ENCODE results near the gene VAC14. TPM values are rescaled to one million over a fixed set of nuclear protein-coding genes. Genes with fewer than 3 reads are reported as not detected.

The VAC14 gene
- total RNA-seq, 1 experiment from 2014 or later, result 92.3 TPM

GRCh38 chr16:70764632-70765031 lies 36.3 kb downstream of the VAC14 start:
- no peak for DNase-seq (ENCODE audit: low spot score)

DNA sequence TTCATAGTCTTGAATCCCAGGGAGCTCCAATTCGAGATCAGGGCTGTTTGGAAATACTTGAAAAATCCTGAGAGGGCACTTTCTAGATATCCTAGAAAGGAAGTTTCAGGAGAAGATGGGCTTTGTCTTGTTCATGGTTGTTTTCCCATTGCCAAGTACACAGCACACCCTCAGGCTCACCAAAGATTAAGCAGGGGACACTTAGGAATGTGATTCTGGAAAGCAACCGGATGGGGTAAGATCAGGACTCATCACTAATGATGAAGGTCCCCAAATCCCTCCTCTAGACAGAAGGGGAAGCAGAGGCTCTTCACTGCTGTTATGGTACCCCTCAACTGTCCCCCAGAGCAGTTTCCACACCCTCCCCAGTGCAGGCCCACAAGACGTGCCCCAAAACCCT lies 40.7 kb downstream of the VAC14 start:
- no peak for DNase-seq (ENCODE audit: low spot score)

DNA sequence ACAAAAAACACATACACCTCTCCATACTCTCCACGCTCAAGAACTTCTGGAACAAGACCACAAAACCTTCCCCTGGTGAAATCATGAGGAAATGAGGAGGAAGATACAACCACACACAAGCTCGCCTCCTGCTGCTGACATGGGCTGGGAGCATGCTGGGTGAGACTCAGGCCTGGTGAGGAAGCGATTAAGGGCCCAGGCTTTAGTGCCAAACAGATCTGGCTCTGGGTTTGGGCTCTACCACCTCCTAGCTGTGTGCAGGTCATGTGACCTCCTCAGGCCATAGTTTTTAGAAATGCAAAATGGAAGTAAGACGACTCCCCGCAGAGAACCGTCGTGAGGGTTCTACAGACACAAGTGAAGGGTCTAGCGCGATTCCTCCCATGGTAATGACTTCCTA lies 41.3 kb downstream of the VAC14 start:
- no peak for DNase-seq (ENCODE audit: low spot score)

DNA sequence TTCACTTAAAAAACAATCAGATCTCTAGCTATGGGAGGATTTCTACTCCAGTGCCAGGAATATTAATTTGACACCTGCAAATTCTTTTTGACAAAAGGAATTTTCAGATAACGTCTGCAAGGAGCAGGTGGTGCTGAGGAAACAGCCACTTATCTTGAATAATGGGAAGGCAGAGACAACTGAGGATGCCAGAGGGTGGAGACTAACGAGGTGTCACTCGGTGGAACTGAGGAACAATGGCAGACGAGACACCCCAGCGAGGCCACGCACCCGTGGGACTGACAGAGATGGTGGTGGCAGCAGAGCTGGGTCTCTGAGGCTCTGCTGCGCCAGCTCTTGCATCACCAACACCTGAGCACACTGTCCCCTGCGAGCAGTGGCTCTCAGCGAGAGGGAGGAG lies 42.2 kb downstream of the VAC14 start:
- no peak for DNase-seq (ENCODE audit: low spot score)

DNA sequence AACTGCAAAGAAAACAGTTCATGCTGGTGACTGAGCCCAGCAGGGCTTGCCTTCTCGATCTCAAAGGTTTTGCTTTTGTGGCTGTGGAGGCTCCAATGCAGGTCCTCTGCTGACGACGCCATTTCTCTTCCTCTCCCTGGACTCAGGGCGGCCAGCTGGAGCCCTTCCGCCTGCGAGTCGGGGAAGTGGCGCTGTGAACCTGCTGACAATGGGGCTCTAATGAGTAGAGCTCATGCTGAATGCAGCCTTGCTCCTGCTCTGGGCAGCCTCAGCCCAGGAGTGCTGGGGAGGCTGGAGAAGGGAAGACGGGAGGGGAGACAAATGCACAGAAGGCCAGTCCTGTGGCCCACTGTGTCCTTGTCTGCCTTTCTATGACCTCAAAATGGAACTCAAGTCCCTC lies 43.8 kb downstream of the VAC14 start:
- DNase-seq (ENCODE audit: low spot score), result no peak

- no peak for DNase-seq (ENCODE audit: low spot score)
Measured at GRCh38 chr16:70756071-70756470, 44.9 kb downstream of the VAC14 start.

DNA sequence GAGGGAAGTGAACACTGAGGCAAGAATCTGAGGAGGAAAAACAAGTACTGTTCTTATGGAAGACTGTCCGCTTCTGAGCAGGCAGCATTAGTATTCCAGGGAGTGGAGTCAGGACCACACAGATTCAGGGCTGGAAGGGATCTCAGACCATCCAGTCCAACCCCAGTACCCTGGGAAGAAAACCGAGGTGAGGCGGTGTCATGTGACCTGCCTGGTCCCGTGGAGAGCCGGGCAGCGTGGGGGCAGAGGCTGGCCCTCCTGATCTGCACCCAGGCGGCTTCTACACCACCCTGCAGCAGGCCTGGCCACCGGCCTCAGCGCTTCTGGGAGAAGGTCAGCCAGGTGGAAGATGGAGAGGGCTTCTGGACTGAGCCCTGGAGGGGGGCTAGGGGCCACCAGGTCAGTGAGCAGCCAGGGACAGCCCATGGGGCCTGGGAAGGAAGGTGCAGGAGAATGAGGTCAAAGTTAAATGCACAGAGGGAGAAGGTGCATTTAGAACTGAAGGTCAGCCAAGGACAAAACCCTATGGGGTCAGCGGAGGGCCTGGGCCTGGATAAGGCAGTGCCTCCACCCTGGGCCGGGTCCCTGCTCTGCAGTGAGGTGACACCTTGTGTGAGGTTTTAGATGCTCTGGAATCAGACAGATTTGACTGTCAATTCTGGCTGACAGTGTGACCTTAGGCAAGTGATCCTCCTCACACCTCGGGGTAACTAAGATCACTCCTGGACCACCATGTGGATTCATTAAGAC lies 45.9 kb downstream of the VAC14 start:
- no peak for DNase-seq (ENCODE audit: low spot score)

DNA sequence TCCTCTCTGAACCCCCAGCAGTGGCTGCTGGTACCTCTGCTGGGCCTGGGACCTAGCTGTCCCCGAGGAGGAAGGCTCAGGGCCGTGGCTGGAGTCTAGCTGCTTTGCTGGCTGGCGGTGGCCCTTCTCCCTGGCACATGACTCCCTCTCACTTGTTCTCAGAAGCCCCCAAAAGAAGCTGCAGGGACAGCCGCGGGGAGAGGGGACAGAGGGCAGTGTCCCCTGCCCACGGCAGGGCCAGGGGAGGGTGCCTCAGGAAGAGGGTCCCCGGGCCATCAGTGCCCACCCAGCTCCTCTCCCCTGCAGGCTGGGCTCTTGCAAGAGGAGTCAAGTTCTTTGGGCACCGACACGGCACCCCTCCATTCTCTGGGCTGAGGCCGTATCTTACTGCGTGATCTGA lies 46.6 kb downstream of the VAC14 start:
- no peak for DNase-seq (ENCODE audit: low spot score)

GRCh38 chr16:70753694-70754325 lies 47.1 kb downstream of the VAC14 start:
- DNase-seq (ENCODE audit: low spot score), result no peak

DNA sequence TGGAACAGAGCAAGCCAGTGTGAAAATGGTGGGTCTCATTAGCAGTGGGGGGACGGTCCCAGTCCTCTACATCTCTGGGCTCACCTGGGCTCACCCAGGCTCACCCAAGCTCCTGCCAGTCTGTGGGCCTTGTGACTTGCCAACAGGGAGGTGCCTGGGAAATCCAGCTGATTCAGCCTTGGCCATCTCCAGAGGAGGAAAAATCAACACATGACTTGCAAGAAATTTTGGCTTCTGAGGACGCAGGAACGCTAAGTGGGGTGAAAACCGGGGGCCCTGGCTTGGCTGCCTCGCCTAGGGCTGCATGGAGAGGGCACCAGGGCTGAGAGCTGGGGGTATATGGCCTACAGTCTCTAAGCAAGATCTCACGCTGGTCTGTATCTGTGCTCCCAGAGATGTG lies 47.7 kb downstream of the VAC14 start:
- no peak for DNase-seq (ENCODE audit: low spot score)

GRCh38 chr16:70752426-70752825 lies 48.5 kb downstream of the VAC14 start:
- no peak for DNase-seq (ENCODE audit: low spot score)

DNA sequence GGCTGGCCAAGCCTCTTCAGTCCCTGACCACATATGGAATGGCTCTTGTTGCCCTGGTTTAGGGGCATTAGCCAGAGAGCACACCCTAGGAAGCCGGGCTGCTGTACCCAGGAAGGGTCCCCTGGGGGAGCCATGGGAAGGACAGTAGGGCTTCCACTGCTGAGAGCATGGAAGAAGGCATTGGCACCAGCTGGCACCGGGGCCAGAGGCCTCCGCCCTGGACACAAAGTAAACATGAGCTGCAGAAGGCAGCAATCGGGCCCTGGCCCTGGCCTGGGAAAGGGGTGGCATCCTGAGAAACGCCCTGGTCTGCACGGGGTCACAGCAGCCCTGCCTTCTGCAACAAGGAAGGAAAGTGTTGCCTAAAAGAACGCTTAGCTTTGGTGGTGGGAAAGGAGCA lies 49.4 kb downstream of the VAC14 start:
- peak; percentile 46 for DNase-seq (ENCODE audit: low spot score)

- peak; percentile 23 for DNase-seq (ENCODE audit: low spot score)
Measured at GRCh38 chr16:70750893-70751467, 50.0 kb downstream of the VAC14 start.

- DNase-seq (ENCODE audit: low spot score), result no peak
Measured at GRCh38 chr16:70749681-70750601, 51.0 kb downstream of the VAC14 start.

GRCh38 chr16:70749006-70749678 lies 51.8 kb downstream of the VAC14 start:
- DNase-seq (ENCODE audit: low spot score), result peak; percentile 53

DNA sequence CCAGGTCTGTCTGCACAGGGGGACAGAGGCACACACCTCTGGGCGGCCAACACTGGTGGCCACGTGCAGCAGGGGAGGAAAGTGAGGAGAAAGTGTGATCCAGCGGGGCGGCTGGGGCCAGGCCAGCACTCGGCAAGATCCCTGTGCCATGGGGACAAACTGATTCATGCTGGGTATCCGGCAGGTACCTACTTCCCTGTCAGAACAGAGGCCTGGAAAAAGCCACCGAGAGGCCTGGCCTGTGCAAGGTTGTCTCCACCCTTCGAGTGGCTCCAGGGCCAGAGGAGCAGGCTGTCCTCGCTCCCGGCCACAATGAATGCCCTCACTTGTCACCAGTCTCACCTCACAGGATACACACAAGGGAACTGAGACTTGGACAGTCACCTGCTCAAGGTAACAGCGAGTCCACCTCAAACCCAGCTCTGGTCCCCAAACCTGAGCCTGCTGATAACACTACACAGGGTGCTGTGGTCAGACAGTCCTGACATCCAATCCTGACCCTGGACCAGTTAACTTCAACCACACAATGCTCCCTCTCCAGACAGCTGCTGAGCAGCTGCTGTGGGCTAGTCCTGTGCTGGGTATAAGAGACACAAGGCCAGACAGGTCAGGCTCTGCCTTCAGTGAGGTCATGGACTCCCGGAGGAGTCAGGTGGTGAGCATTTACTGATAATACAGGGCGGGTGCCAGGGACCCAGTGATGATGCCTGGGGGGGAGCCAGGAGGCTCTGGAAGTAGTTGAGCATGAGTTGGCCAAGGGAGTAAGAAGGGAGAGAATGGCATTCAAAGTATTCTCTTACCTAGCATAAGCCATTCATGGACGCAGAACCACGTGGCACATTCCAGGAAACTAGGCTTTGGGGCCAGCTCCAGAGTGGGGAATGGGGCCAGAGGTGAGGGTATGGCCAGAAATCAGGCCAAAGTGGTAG lies 53.0 kb downstream of the VAC14 start:
- peak; percentile 66 for DNase-seq (ENCODE audit: low spot score)

GRCh38 chr16:70746708-70747424 lies 54.1 kb downstream of the VAC14 start:
- peak; percentile 98 for DNase-seq (ENCODE audit: low spot score)

GRCh38 chr16:70746040-70746707 lies 54.8 kb downstream of the VAC14 start:
- peak; percentile 78 for DNase-seq (ENCODE audit: low spot score)

GRCh38 chr16:70745536-70746025 lies 55.4 kb downstream of the VAC14 start:
- DNase-seq (ENCODE audit: low spot score), result no peak
